Measurements from ENCODE around the gene PLA2G15.

The PLA2G15 gene

GRCh38 chr16:68232335-68232734 lies 12.8 kb upstream of the PLA2G15 start:
- DNase-seq (ENCODE audit: low read depth in 2 of 2), result no peak

- no peak for DNase-seq (ENCODE audit: low read depth in 2 of 2)
These were observed 11.9 kb upstream of the PLA2G15 start for GRCh38 chr16:68233085-68233834.

GRCh38 chr16:68233835-68234187 lies 11.4 kb upstream of the PLA2G15 start:
- no peak for DNase-seq (ENCODE audit: low read depth in 2 of 2)

GRCh38 chr16:68234188-68235107 lies 10.7 kb upstream of the PLA2G15 start:
- no peak for DNase-seq (ENCODE audit: low read depth in 2 of 2)

GRCh38 chr16:68235108-68235886 lies 9.9 kb upstream of the PLA2G15 start:
- DNase-seq (ENCODE audit: low read depth in 2 of 2), result no peak

- DNase-seq (ENCODE audit: low read depth in 2 of 2), result no peak
These were observed 9.4 kb upstream of the PLA2G15 start, which contains the start of gene ESRP2 for GRCh38 chr16:68235887-68236136. Gene ESRP2 (minus strand): TSS chr16:68236127. CDS start chr16:68236045, 82 bp downstream.

GRCh38 chr16:68236137-68236825 lies 8.9 kb upstream of the PLA2G15 start:
- no peak for DNase-seq (ENCODE audit: low read depth in 2 of 2)

- DNase-seq (ENCODE audit: low read depth in 2 of 2), result no peak
These were observed 8.3 kb upstream of the PLA2G15 start for GRCh38 chr16:68236826-68237242.

GRCh38 chr16:68237243-68238028 lies 7.7 kb upstream of the PLA2G15 start:
- DNase-seq (ENCODE audit: low read depth in 2 of 2), result peak; percentile 94 to 95

- no peak for DNase-seq (ENCODE audit: low read depth in 2 of 2)
These were observed 7.2 kb upstream of the PLA2G15 start for GRCh38 chr16:68238029-68238345.

GRCh38 chr16:68242085-68242484 lies 3.1 kb upstream of the PLA2G15 start:
- no peak for DNase-seq (ENCODE audit: low read depth in 2 of 2)

GRCh38 chr16:68242926-68243858 lies 2.0 kb upstream of the PLA2G15 start:
- DNase-seq (ENCODE audit: low read depth in 2 of 2), result no peak

- DNase-seq (ENCODE audit: low read depth in 2 of 2), result no peak
These were observed 681 bp upstream of the PLA2G15 start for GRCh38 chr16:68244481-68244902.

- DNase-seq (ENCODE audit: low read depth in 2 of 2), result no peak
These were observed 948 bp downstream of the PLA2G15 start for GRCh38 chr16:68246121-68246520.

GRCh38 chr16:68246666-68247065 lies 1.5 kb downstream of the PLA2G15 start:
- no peak for DNase-seq (ENCODE audit: low read depth in 2 of 2)

- no peak for DNase-seq (ENCODE audit: low read depth in 2 of 2)
These were observed 2.2 kb downstream of the PLA2G15 start for GRCh38 chr16:68247400-68247799.

- no peak for DNase-seq (ENCODE audit: low read depth in 2 of 2)
These were observed 2.8 kb downstream of the PLA2G15 start for GRCh38 chr16:68247932-68248331.

- DNase-seq (ENCODE audit: low read depth in 2 of 2), result no peak
These were observed 4.2 kb downstream of the PLA2G15 start for GRCh38 chr16:68249371-68249770.

GRCh38 chr16:68250951-68251350 lies 5.8 kb downstream of the PLA2G15 start:
- DNase-seq (ENCODE audit: low read depth in 2 of 2), result no peak

- DNase-seq (ENCODE audit: low read depth in 2 of 2), result no peak
These were observed 6.7 kb downstream of the PLA2G15 start for GRCh38 chr16:68251832-68252231.
